IPS DF 6.9 (cell line): ENCODE measurements around the gene THADA.
"Not testable (repeated sequence)": the region's sequence is repeated elsewhere in the genome, so short reads cannot be mapped to it uniquely, and the experiment has no call there.

Experiments
- DNase-seq: peaks from one replicate; pipeline ENCODE4 v3.0.0-alpha.2; 2013; ENCODE audit warnings: low read depth, low spot score
- H3K27ac ChIP-seq: one replicate; pipeline ENCODE4 v1.5.1; 2013; ENCODE audit warnings: low read length, control low read depth
- H3K27me3 ChIP-seq: 2 replicates; pipeline ENCODE4 v1.6.1; 2013; ENCODE audit warnings: mild to moderate bottlenecking, low read length; ENCODE audit not compliant: control insufficient read depth, insufficient read depth
- H3K36me3 ChIP-seq: 2 replicates; pipeline ENCODE4 v1.6.1; 2013; ENCODE audit warnings: low read length; ENCODE audit not compliant: control insufficient read depth, insufficient read depth
- H3K4me1 ChIP-seq: 2 replicates; pipeline ENCODE4 v1.6.1; 2013; ENCODE audit warnings: low read length; ENCODE audit not compliant: control insufficient read depth, insufficient read depth
- H3K4me3 ChIP-seq: 2 replicates; pipeline ENCODE4 v1.5.1; 2013; ENCODE audit warnings: mild to moderate bottlenecking, low read length
- H3K9me3 ChIP-seq: 2 replicates; pipeline ENCODE4 v1.6.1; 2013; ENCODE audit warnings: low read length, inconsistent platforms; ENCODE audit not compliant: control insufficient read depth, insufficient read depth
- WGBS: extraction: QIAGEN DNeasy Blood & Tissue Kit; methylation state at CpG from one replicate; pipeline ENCODE4 v1.1.7; 2013; ENCODE audit warnings: mixed read lengths, missing lambda C conversion rate; ENCODE audit not compliant: insufficient read length, insufficient coverage; 5-methylcytosine and 5-hydroxymethylcytosine counted together

THADA gene

DNA sequence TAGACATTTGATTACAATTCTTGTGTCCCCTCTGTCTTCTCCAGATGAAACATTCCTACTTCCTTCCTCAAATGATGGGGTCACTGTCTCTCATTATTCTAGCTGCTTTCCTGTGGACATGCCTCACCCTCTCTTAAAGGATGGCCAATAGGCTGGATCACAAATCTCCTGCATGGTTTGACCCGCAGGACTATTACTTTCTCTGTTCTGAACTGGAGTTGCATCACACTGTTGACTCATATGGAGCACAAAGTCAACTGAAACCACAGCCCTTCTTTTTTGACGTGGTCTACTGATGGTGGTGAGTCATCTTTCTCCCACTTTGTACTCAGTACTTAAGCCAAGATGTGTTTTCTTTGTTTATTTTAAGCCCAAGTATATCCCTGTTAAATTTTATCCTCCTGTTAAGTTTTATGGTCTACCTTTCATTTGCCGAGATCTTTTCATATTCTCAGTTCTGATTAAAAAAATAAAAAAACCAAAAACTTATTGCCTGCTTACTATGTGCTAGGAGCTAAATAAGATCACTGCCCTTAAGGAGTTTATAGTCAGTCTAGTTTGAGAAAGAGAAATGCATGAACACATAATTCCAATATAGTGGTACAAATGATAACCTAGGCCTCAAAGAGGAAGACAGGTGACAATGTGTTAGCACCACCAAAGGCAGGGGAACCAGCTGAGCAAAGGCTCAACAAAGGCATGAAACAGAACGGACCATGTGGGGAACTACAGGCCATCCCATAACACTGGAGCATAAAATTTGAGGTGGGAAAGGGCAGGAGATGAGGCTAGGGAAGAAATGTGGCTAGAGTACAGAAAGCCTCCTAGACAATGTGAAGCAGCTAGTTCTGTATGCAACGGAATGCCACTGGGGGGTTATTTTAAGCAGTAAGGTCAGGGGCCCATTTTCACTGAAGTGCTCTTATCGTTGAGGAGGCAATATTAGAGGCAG, 301.8 kb downstream of the THADA start:
- no CpG with 5 or more reads among the region's 6 CpGs for WGBS
- H3K27me3 ChIP-seq: 0 out of 2 replicates have a peak, but pooled peaks cover 2% of the 10 kb centered on the region
- H3K36me3 ChIP-seq: no peaks in the 10 kb centered on the region
- no peaks in the 10 kb centered on the region for H3K4me1 ChIP-seq
- no peak overlapping the region for H3K27ac ChIP-seq
- no peak for DNase-seq
- H3K4me3 ChIP-seq: no peak overlapping the region
- no peaks in the 10 kb centered on the region; the same call in 1 of the 2 replicates for H3K9me3 ChIP-seq

DNA sequence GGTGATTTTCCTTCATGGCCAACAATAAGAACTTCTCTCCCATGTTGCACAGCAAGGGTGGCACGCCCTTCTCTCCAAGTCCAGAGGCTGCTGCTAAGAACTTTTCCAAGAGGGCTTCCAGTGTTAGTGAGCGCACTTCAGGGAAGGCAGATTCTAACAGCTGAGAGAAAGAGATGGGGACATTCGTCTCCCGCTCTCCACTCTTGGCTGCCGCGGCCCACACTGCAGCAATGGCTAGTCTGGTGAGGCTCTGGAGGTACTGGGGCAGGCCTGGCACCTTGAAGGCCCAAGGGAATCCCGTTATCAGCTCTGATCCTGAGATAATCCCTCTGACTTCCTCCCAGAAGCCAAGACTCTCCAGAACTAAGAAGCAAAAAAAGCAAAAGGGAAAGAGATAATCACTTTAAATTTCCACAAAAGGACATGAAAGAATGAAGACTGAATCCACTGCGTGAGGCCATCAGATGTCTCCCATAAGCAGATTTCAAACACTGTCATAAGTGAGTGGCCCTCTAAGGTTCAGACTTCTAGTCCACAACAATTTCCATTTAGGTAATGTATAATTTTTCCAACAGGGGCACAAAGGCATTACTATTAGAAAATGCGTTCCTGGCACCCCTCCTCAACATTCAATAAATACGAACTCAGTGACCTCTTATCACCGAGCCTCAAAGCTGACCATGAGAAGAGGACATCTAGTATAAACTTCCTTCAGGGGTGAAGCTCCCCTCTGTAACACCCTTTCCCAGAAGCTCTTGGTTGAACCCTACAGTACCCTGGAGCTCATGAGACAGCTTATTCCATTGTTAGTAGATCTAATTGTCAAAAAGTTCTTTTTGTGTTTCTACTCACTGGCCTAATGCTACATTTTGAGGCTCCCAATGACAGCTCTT, 302.7 kb downstream of the THADA start:
- Histone ChIP-seq H3K9me3 (no peaks in the 10 kb centered on the region), H3K27me3 (0 out of 2 replicates have a peak, but pooled peaks cover 2% of the 10 kb centered on the region), H3K27ac (no peak overlapping the region), H3K4me1 (no peaks in the 10 kb centered on the region), H3K36me3 (no peaks in the 10 kb centered on the region), H3K4me3 (no peak overlapping the region)
- WGBS: no CpG with 5 or more reads among the region's 11 CpGs
- no peak for DNase-seq

DNA sequence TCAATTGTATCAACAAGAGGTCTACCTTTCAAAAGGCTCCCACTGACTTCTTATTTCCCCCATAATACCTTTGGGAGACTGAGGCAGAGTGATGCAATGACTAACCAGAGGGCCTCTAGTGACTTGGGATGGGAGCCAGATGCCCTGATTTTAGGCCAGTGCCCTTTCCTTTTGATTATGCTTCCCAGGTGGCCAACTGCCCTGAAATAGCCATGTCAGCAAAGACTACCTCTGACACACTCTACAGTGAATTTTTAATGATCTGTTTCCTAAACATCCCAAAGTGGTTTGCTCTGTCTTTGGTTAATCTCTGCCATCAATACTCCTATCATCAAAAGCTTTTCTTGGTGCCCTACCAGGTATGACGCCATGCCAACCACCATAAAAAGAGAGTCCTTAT, 303.5 kb downstream of the THADA start:
- no peaks in the 10 kb centered on the region for H3K36me3 ChIP-seq
- no peak for DNase-seq
- no CpG with 5 or more reads among the region's 1 CpG for WGBS
- 0 out of 2 replicates have a peak, but pooled peaks cover 2% of the 10 kb centered on the region for H3K27me3 ChIP-seq
- H3K4me1 ChIP-seq: no peaks in the 10 kb centered on the region
- no peaks in the 10 kb centered on the region for H3K9me3 ChIP-seq
- H3K27ac ChIP-seq: no peak overlapping the region
- no peak overlapping the region for H3K4me3 ChIP-seq

DNA sequence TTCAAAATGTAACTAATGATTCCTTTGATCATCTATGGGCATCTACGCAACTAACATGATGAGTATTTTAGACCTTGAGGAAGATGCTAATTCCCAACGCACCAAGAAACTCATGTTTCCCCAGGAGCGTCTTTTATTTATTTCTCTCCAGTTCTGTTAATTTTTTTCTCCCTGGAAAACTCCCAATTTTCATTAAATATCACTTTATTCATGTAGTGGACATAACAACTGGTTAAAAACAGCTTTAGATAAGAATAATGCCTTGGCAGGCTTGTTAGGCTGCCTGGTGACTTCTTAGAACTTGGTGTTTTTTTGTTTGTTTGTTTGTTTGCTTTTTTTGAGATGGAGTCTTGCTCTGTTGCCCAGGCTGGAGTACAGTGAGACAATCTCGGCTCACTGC, 306.5 kb downstream of the THADA start:
- Histone ChIP-seq H3K36me3 (no peaks in the 10 kb centered on the region; the same call in 1 of the 2 replicates), H3K27me3 (0 out of 2 replicates have a peak, but pooled peaks cover 2% of the 10 kb centered on the region), H3K9me3 (peaks cover under 1% of the 10 kb centered on the region; the same call in 1 of the 2 replicates), H3K4me3 (no peak overlapping the region), H3K27ac (no peak overlapping the region), H3K4me1 (no peaks in the 10 kb centered on the region)
- WGBS: no CpG with 5 or more reads among the region's 4 CpGs
- no peak for DNase-seq

DNA sequence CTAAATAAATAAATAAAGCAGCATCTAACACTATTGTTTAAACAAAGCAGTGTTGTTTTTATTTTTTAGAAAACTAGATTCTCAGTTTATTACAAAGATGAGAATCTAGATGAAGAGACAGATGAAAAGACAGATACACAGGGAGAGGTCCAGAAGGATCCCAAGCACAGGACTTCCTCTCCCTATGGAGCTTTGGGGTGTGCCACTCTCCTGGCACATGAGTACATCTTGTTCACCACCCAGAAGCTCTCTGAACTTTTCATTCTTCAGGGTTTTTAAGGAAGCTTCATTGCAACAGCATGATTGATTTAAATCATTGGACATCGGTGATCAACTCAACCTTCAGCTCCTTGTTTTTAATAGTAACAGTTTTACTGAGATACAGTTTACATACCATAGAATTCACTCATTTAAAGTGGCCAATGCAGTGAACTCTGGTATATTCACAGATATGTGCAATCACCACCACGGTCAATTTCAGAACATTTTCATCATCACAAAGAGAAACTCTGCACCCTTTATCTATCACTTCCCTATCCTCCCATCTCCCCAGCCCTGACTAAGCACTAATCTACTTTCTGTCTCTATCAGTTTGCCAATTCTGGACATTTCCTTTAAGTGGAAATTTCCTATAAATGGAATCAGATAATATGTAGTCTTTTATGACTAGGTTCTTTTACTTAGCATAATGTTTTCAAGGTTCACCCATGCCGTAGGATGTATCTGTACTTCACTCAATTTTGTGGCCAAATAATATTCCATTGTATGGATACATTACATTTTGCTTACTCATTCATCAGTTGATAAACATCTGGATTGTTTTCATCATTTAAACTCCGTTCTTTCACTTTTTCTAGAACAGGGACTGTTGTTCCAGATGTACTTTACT, 307.2 kb downstream of the THADA start:
- H3K4me3 ChIP-seq: no peak overlapping the region
- no peaks in the 10 kb centered on the region; the same call in 1 of the 2 replicates for H3K36me3 ChIP-seq
- WGBS: no CpG with 5 or more reads among the region's 4 CpGs
- H3K9me3 ChIP-seq: peaks cover 2% of the 10 kb centered on the region
- H3K27me3 ChIP-seq: no peaks in the 10 kb centered on the region
- DNase-seq: no peak
- H3K27ac ChIP-seq: no peak overlapping the region
- no peaks in the 10 kb centered on the region for H3K4me1 ChIP-seq

DNA sequence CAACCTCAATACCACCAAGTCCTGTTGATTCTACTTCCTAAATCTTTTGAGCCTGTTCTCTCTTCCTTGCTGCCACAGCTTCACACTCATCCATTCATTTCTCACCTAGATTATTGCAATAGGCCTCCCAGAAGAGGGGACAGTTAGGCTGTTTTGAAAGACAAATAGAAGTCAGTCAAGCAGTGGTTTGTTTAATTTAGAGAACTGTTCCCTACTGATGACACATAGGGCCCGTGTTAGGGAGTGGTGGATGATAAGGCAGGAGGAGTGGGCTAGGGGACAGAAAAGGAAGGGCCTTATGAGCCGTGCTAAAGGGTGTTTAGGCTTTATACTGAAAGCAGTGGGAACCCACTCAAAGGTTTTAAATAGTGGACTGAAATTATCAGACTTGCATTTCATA, 309.9 kb downstream of the THADA start:
- WGBS: no CpG with 5 or more reads among the region's 2 CpGs
- Histone ChIP-seq H3K27me3 (no peaks in the 10 kb centered on the region), H3K4me1 (no peaks in the 10 kb centered on the region), H3K4me3 (no peak overlapping the region), H3K36me3 (no peaks in the 10 kb centered on the region; the same call in 1 of the 2 replicates), H3K27ac (no peak overlapping the region), H3K9me3 (peaks cover 2% of the 10 kb centered on the region)
- DNase-seq: no peak

DNA sequence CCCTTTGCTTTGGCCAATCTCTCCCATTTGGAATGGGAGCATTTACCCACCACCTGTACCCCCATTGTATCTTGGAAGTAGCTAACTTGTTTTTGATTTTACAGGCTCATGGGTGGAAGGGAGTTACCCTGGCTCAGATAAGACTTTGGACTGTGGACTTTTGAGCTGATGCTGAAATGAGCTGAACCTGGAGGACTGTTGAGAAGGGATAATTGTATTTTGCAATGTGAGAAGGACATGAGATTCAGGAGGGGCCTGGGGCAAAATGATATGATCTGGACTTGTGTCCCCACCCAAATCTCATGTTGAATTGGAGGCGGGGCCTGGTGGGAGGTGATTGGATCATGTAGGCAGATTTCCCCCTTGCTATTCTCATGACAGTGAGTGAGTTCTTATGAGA, 310.9 kb downstream of the THADA start:
- peaks cover 2% of the 10 kb centered on the region for H3K9me3 ChIP-seq
- H3K4me3 ChIP-seq: no peak overlapping the region
- H3K27me3 ChIP-seq: no peaks in the 10 kb centered on the region
- H3K4me1 ChIP-seq: no peaks in the 10 kb centered on the region
- DNase-seq: no peak
- no peaks in the 10 kb centered on the region; the same call in 1 of the 2 replicates for H3K36me3 ChIP-seq
- WGBS: no CpG with 5 or more reads among the region's 1 CpG
- no peak overlapping the region for H3K27ac ChIP-seq

DNA sequence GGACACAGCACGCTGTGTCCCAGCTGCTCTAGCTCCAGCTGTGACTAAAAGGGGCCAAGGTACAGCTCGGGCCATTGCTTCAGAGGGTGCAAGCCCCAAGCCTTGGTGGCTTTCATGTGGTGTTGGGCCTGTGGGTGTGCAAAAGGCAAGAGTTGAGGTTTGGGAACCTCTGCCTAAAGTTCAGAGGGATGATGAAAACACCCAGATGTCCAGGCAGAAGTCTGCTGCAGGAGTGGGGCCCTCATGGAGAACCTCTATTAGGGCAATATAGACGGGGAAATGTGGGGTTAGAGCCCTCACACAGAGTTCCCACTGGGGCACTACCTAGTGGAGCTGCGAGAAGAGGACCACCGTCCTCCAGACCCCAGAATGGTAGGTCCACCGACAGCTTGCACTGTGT, 311.5 kb downstream of the THADA start:
- not testable (repeated sequence) for H3K4me3 ChIP-seq, H3K9me3 ChIP-seq, H3K4me1 ChIP-seq, DNase-seq, H3K27me3 ChIP-seq, H3K36me3 ChIP-seq, H3K27ac ChIP-seq
- WGBS: no CpG with 5 or more reads among the region's 6 CpGs

DNA sequence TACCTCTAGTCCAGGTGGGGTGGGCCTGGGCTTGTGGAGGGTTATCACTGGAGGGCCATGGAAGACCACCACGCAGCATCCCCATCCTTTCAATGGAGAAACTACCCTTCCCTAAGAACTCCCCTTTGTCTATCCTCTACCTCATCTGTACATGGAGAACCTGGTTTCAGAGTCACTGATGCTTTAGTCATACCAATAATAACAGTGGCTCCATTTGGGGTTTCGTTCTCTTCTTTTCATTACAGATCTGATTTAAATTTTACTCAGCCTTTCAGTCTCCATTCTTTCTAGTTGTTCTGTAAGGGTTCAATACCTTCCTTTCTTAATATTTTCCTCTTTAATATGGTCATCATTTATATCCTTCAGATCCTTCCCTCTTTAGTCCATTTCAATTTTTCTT, 314.8 kb downstream of the THADA start:
- no peaks in the 10 kb centered on the region; the same call in 1 of the 2 replicates for H3K36me3 ChIP-seq
- peaks cover 2% of the 10 kb centered on the region for H3K9me3 ChIP-seq
- DNase-seq: no peak
- no peak overlapping the region for H3K4me3 ChIP-seq
- no peaks in the 10 kb centered on the region for H3K27me3 ChIP-seq
- H3K4me1 ChIP-seq: 0 out of 2 replicates have a peak, but pooled peaks cover 1% of the 10 kb centered on the region
- no peak overlapping the region for H3K27ac ChIP-seq
- WGBS: no CpG with 5 or more reads among the region's 2 CpGs
